Measurements from ENCODE around the gene MYPN.

The MYPN gene

GRCh38 chr10:68124718-68125117 lies 15.4 kb downstream of the MYPN start:
- TF ChIP-seq CTCF (conservative IDR thresholded peaks at IDR 0.05; ENCODE audit: control insufficient read depth, insufficient read depth, low read depth, low read length) = no peak
- DNase-seq (ENCODE audit: low read depth) = no peak
- no peak overlapping the region for H3K4me3 ChIP-seq (ENCODE audit: control insufficient read depth, low read depth, low read length)

- TF ChIP-seq CTCF (conservative IDR thresholded peaks at IDR 0.05; ENCODE audit: control insufficient read depth, insufficient read depth, low read depth, low read length) = no peak
- peak; percentile 29 for DNase-seq (ENCODE audit: low read depth)
- no peak overlapping the region for H3K4me3 ChIP-seq (ENCODE audit: control insufficient read depth, low read depth, low read length)
Observed at GRCh38 chr10:68125772-68126171, 16.5 kb downstream of the MYPN start.

GRCh38 chr10:68128015-68128414 lies 18.7 kb downstream of the MYPN start:
- no peak overlapping the region for H3K4me3 ChIP-seq (ENCODE audit: control insufficient read depth, low read depth, low read length)
- TF ChIP-seq CTCF (conservative IDR thresholded peaks at IDR 0.05; ENCODE audit: control insufficient read depth, insufficient read depth, low read depth, low read length) = no peak
- no peak for DNase-seq (ENCODE audit: low read depth)

GRCh38 chr10:68132391-68132790 lies 23.1 kb downstream of the MYPN start:
- no peak for TF ChIP-seq CTCF (conservative IDR thresholded peaks at IDR 0.05; ENCODE audit: control insufficient read depth, insufficient read depth, low read depth, low read length)
- H3K4me3 ChIP-seq (ENCODE audit: control insufficient read depth, low read depth, low read length) = no peak overlapping the region
- DNase-seq (ENCODE audit: low read depth) = no peak

- DNase-seq (ENCODE audit: low read depth) = no peak
- no peak for TF ChIP-seq CTCF (conservative IDR thresholded peaks at IDR 0.05; ENCODE audit: control insufficient read depth, insufficient read depth, low read depth, low read length)
- H3K4me3 ChIP-seq (ENCODE audit: control insufficient read depth, low read depth, low read length) = no peak overlapping the region
Observed at GRCh38 chr10:68133523-68133922, 24.2 kb downstream of the MYPN start.

GRCh38 chr10:68135362-68135761 lies 26.1 kb downstream of the MYPN start:
- H3K4me3 ChIP-seq (ENCODE audit: control insufficient read depth, low read depth, low read length) = no peak overlapping the region
- TF ChIP-seq CTCF (conservative IDR thresholded peaks at IDR 0.05; ENCODE audit: control insufficient read depth, insufficient read depth, low read depth, low read length) = no peak
- peak; percentile 83 for DNase-seq (ENCODE audit: low read depth)
